ENCODE results near the gene TNFSF11.

- no peak for TF ChIP-seq CTCF (IDR thresholded peaks at IDR 0.05)
- TF ChIP-seq POLR2A (IDR thresholded peaks at IDR 0.05): no peak
These were observed 43.3 kb downstream of the TNFSF11 start for GRCh38 chr13:42617221-42617620.

Data from body of pancreas (tissue), 4 donors.